Psoas muscle (tissue), 8 donors: ENCODE measurements around the gene SORBS1. TPM values are rescaled to one million over a fixed set of nuclear protein-coding genes. Genes with fewer than 3 reads are reported as not detected.

Source experiments
- ATAC-seq, 4 donors: fragments of 200-7000 bp; cut with Tn5 transposase; one replicate each; pipeline ENCODE4 v1.9.1; 2020; ENCODE audit warnings: moderate library complexity in 3 of 4, mild to moderate bottlenecking in 2 of 4
- DNase-seq, 2 donors: peaks; one replicate each; pipeline ENCODE4 v3.0.0-alpha.2; 2020
- H3K27ac ChIP-seq: fragments of 200-600 bp; one replicate; pipeline ENCODE4 v1.8.0; 2022
- H3K27me3 ChIP-seq, 3 donors: fragments of 200-600 bp in 1 of 3; one replicate each; pipeline versions ENCODE4 v1.6.1 to v1.8.0; 2013 to 2022; ENCODE audit warnings: low read length in 2 of 3, mild to moderate bottlenecking in 2 of 3, moderate library complexity in 1 of 3; ENCODE audit not compliant: insufficient read depth in 3 of 3
- H3K36me3 ChIP-seq, 2 donors: fragments of 200-600 bp in 1 of 2; one replicate each; pipeline versions ENCODE4 v1.6.1 to v1.8.0; 2013 to 2022; ENCODE audit warnings: low read depth in 1 of 2, mild to moderate bottlenecking in 1 of 2, moderate library complexity in 1 of 2; ENCODE audit not compliant: insufficient read depth in 1 of 2
- H3K4me1 ChIP-seq: fragments of 200-600 bp; one replicate; pipeline ENCODE4 v1.8.0; 2022
- H3K4me3 ChIP-seq: fragments of 200-600 bp; one replicate; pipeline ENCODE4 v1.8.0; 2022; ENCODE audit warnings: mild to moderate bottlenecking
- H3K9me3 ChIP-seq: fragments of 200-600 bp; one replicate; pipeline ENCODE4 v1.8.0; 2022
- CTCF ChIP-seq: fragments of 200-600 bp; IDR thresholded peaks from one replicate; pipeline ENCODE4 v1.8.0; 2022; ENCODE audit warnings: antibody characterized with exemption
- WGBS, 3 donors: extraction: QIAGEN DNeasy Blood & Tissue Kit; methylation state at CpG; one replicate each; pipeline versions ENCODE4 v1.1.6 to v1.1.7; 2013; 5-methylcytosine and 5-hydroxymethylcytosine counted together
- intact Hi-C, 2 donors: fragments of 100-400 bp; cut with DNase I; formaldehyde crosslinking; loops; one replicate each; pipeline versions ENCODE4 v1.11.0 to v1.14.2; 2022
- polyA plus RNA-seq, 3 donors: library from polyadenylated mRNA; stranded (reverse); fragments of 200-250 nt; gene quantifications; one replicate each; pipeline ENCODE4 v1.2.3, GENCODE V29; 2013
- total RNA-seq, 4 donors: library from RNA; stranded (reverse); fragmentation: NEBNext Ultra II Directional in 2 of 4; extraction: Animal tissue kit (Norgen Biotek cat#: 25700) in 2 of 4; gene quantifications; one replicate each; pipeline versions ENCODE4 v1.2.1 to v1.2.4, GENCODE V29; 2021 to 2023
- donor health status: healthy with polysubstance abuse.
- donor health status: DM: no; HTN: no; CAD: no; lungs with moderate emphysema.
- donor health status: Bipolar disorder and iron deficiency.
- donor health status: healthy.
- donor health status: DM: yes; HTN: yes; CAD: no.
- donor health status: DM: no; HTN: no; CAD: no.
- donor health status: DM: no; HTN: no; CAD: no.
- donor health status: DM: yes; HTN: yes; CAD: no.

SORBS1 gene
- total and polyA plus RNA-seq, 7 donors, result 17.3 to 306 (median 145) TPM

GRCh38 chr10:95502377-95502776 lies 58.8 kb downstream of the SORBS1 start:
- DNase-seq (no peak), ATAC-seq (peak in 3 of 4 donors; percentile 30 to 46 (median 30))
- H3K9me3 ChIP-seq, result no peaks in the 10 kb centered on the region
- WGBS, 3 donors, result 65 to 95% (median 84%) methylated on average over 1 of the region's 1 CpG
- no peak for TF ChIP-seq CTCF
- no peaks in the 10 kb centered on the region for H3K36me3 ChIP-seq
- peaks cover 62% of the 10 kb centered on the region for H3K4me1 ChIP-seq
- no peak overlapping the region for H3K4me3 ChIP-seq
- H3K27me3 ChIP-seq, result no peaks in the 10 kb centered on the region
- intact Hi-C loops, result loop anchor here in 1 of 2 donors (10.0 kb wide), 1 partner anchor 52 kb away; no protein-coding TSS in a partner anchor
- H3K27ac ChIP-seq, result no peak overlapping the region

GRCh38 chr10:95501203-95502094 lies 59.7 kb downstream of the SORBS1 start:
- no peak for TF ChIP-seq CTCF
- ATAC-seq, result no peak
- H3K27me3 ChIP-seq, result no peaks in the 10 kb centered on the region
- peaks cover 70% of the 10 kb centered on the region for H3K4me1 ChIP-seq
- H3K36me3 ChIP-seq, result no peaks in the 10 kb centered on the region
- intact Hi-C loops, result loop anchor here in 1 of 2 donors (10.0 kb wide), 1 partner anchor 53 kb away; no protein-coding TSS in a partner anchor
- H3K27ac ChIP-seq, result peak overlapping the region; percentile 56
- H3K4me3 ChIP-seq, result no peak overlapping the region
- no peak for DNase-seq
- WGBS, 3 donors, result 57 to 70% (median 62%) methylated on average over 10 of the region's 10 CpGs
- no peaks in the 10 kb centered on the region for H3K9me3 ChIP-seq

GRCh38 chr10:95500649-95501048 lies 60.5 kb downstream of the SORBS1 start:
- no peak for TF ChIP-seq CTCF
- ATAC-seq, result peak; percentile 50 to 85 (median 80)

GRCh38 chr10:95500097-95500496 lies 61.1 kb downstream of the SORBS1 start:
- H3K4me1 ChIP-seq, result peaks cover 57% of the 10 kb centered on the region
- 55 to 73% (median 64%) methylated on average over 4 of the region's 4 CpGs for whole genome bisulfite sequencing, 3 donors
- DNase-seq (no peak), ATAC-seq (peak; percentile 17 to 58 (median 54))
- intact Hi-C loops, result loop anchor here in 1 of 2 donors (10.0 kb wide), 1 partner anchor 55 kb away; no protein-coding TSS in a partner anchor
- no peak overlapping the region for H3K4me3 ChIP-seq
- no peaks in the 10 kb centered on the region for H3K36me3 ChIP-seq
- no peak for TF ChIP-seq CTCF
- peak overlapping the region; percentile 36 for H3K27ac ChIP-seq
- no peaks in the 10 kb centered on the region for H3K27me3 ChIP-seq
- no peaks in the 10 kb centered on the region for H3K9me3 ChIP-seq

More at GRCh38 chr10:95500649-95501048, 60.5 kb downstream of the SORBS1 start:
- Histone ChIP-seq H3K9me3 (no peaks in the 10 kb centered on the region), H3K4me1 (peaks cover 63% of the 10 kb centered on the region), H3K36me3 (no peaks in the 10 kb centered on the region), H3K27ac (peak overlapping the region; percentile 56), H3K27me3 (no peaks in the 10 kb centered on the region), H3K4me3 (no peak overlapping the region)
- intact Hi-C loops, result loop anchor here in 1 of 2 donors (10.0 kb wide), 1 partner anchor 54 kb away; no protein-coding TSS in a partner anchor
- 54 to 66% (median 60%) methylated on average over 7 of the region's 7 CpGs for WGBS, 3 donors
- DNase-seq, result peak in 1 of 2 donors; percentile 60
